Sigmoid colon (tissue), 7 donors: ENCODE results near the gene IRF7. TPM values are rescaled to one million over a fixed set of nuclear protein-coding genes. Genes with fewer than 3 reads are reported as not detected.

Source experiments
- DNase-seq: peaks from one replicate; pipeline ENCODE4 v3.0.0-alpha.2; 2019
- H3K27ac ChIP-seq, 4 donors: fragments of 200-600 bp; sonication (generic); one replicate each; pipeline ENCODE4 v1.5.1; 2016 to 2019; ENCODE audit warnings: mild to moderate bottlenecking in 1 of 4
- H3K27me3 ChIP-seq, 3 donors: fragments of 200-600 bp; sonication (generic); one replicate each; pipeline ENCODE4 v1.5.1; 2019; ENCODE audit warnings: mild to moderate bottlenecking in 1 of 3
- H3K36me3 ChIP-seq, 4 donors: fragments of 200-600 bp; sonication (generic); one replicate each; pipeline ENCODE4 v1.5.1; 2016 to 2019
- H3K4me1 ChIP-seq, 4 donors: fragments of 200-600 bp; sonication (generic); one replicate each; pipeline ENCODE4 v1.5.1; 2017 to 2019
- H3K4me3 ChIP-seq, 4 donors: fragments of 200-600 bp; sonication (generic); one replicate each; pipeline ENCODE4 v1.5.1; 2017 to 2019; ENCODE audit warnings: mild to moderate bottlenecking in 2 of 4, moderate library complexity in 1 of 4
- H3K9me3 ChIP-seq, 4 donors: fragments of 200-600 bp in 3 of 4; sonication (generic) in 3 of 4; one replicate each; pipeline versions ENCODE4 v1.5.1 to v1.6.1; 2013 to 2019
- CTCF ChIP-seq, 4 experiments: fragments of 450-650 bp in 3 of 4; fragments of 200-600 bp in 1 of 4; IDR thresholded peaks; one replicate each; pipeline ENCODE4 v1.5.1; 2016 to 2019; ENCODE audit warnings: antibody characterized with exemption in 4 of 4, mild to moderate bottlenecking in 3 of 4, moderate library complexity in 2 of 4
- EP300 ChIP-seq, 4 donors: sonication (generic); formaldehyde crosslinking; IDR thresholded peaks; one replicate each; pipeline ENCODE4 v1.6.1; 2017; ENCODE audit warnings: antibody characterized with exemption in 4 of 4
- POLR2A ChIP-seq, 2 donors: fragments of 450-650 bp; IDR thresholded peaks; one replicate each; pipeline ENCODE4 v1.6.1; 2016; ENCODE audit warnings: antibody characterized with exemption in 2 of 2, mild to moderate bottlenecking in 2 of 2, moderate library complexity in 2 of 2
- POLR2AphosphoS5 ChIP-seq, 4 donors: sonication (generic); formaldehyde crosslinking; IDR thresholded peaks; one replicate each; pipeline ENCODE4 v1.6.1; 2017; ENCODE audit warnings: antibody characterized with exemption in 4 of 4
- WGBS, 2 donors: extraction: QIAGEN DNeasy Blood & Tissue Kit; methylation state at CpG; one replicate each; pipeline ENCODE4 v1.1.7; 2013; 5-methylcytosine and 5-hydroxymethylcytosine counted together
- intact Hi-C: fragments of 100-400 bp; cut with DNase I; formaldehyde crosslinking; loops from one replicate; pipeline ENCODE4 v1.15.1; 2023
- polyA plus RNA-seq, 3 donors: library from polyadenylated mRNA; stranded (reverse); fragments of 200-250 nt; gene quantifications; one replicate each; pipeline ENCODE4 v1.2.3, GENCODE V29; 2013
- total RNA-seq, 4 donors: library from RNA; depleted of rRNA; stranded (reverse); fragments of >200 nt; gene quantifications; one replicate each; pipeline ENCODE4 v1.1.0, GENCODE V29; 2016
- donor health status: healthy with polysubstance abuse.
- donor health status: Bipolar disorder and iron deficiency.
- donor health status: healthy.

The IRF7 gene
- total and polyA plus RNA-seq, 7 donors, result 8.6 to 73.9 (median 16.1) TPM

GRCh38 chr11:579830-580601 lies 35.7 kb downstream of the IRF7 start:
- Histone ChIP-seq H3K9me3 (no peaks in the 10 kb centered on the region), H3K4me1 (peaks cover 0 to 45% (median 44%) of the 10 kb centered on the region in 4 donors), H3K27ac (no peak overlapping the region), H3K4me3 (no peak overlapping the region), H3K36me3 (peaks cover 0 to 37% (median 19%) of the 10 kb centered on the region in 4 donors), H3K27me3 (peaks cover 0 to 4% (median under 1%) of the 10 kb centered on the region in 3 donors)
- no peak for TF ChIP-seq EP300 (IDR thresholded peaks at IDR 0.05)
- intact Hi-C loops, result loop anchor here (5.0 kb wide), 2 partner anchors 37 to 117 kb away; partner anchors contain the start of genes DEAF1, IRF7 and TMEM80
- 84 to 90% methylated on average over 20 of the region's 20 CpGs for WGBS, 2 donors
- no peak for DNase-seq

GRCh38 chr11:578276-579035 lies 37.3 kb downstream of the IRF7 start:
- intact Hi-C loops, result loop anchor here (5.0 kb wide), 2 partner anchors 39 to 119 kb away; partner anchors contain the start of genes DEAF1, IRF7 and TMEM80
- Histone ChIP-seq H3K4me3 (no peak overlapping the region), H3K27me3 (peaks cover 0 to 12% (median 6%) of the 10 kb centered on the region in 3 donors), H3K27ac (no peak overlapping the region), H3K4me1 (peaks cover 0 to 56% (median 51%) of the 10 kb centered on the region in 4 donors), H3K9me3 (no peaks in the 10 kb centered on the region), H3K36me3 (peaks cover 0 to 21% (median 9%) of the 10 kb centered on the region in 4 donors)
- 53 to 70% methylated on average over 21 of the region's 21 CpGs for WGBS, 2 donors
- TF ChIP-seq POLR2AphosphoS5 (IDR thresholded peaks at IDR 0.05), result no peak
- no peak for DNase-seq

- intact Hi-C loops, result loop anchor here (5.0 kb wide), 2 partner anchors 40 to 120 kb away; partner anchors contain the start of genes DEAF1, IRF7 and TMEM80
- Histone ChIP-seq H3K9me3 (no peaks in the 10 kb centered on the region), H3K27me3 (peaks cover 0 to 12% (median 6%) of the 10 kb centered on the region in 3 donors), H3K27ac (peak overlapping the region in 1 of 4 donors; percentile 83), H3K4me1 (peaks cover 0 to 56% (median 51%) of the 10 kb centered on the region in 4 donors), H3K36me3 (peaks cover 0 to 12% (median 2%) of the 10 kb centered on the region in 4 donors), H3K4me3 (peak overlapping the region in 3 of 4 donors; percentile 76 to 90 (median 86))
- DNase-seq, result no peak
- WGBS, 2 donors, result 28 to 54% methylated on average over 6 of the region's 6 CpGs
- TF ChIP-seq EP300 (IDR thresholded peaks at IDR 0.05) (no peak), POLR2AphosphoS5 (IDR thresholded peaks at IDR 0.05) (no peak), POLR2A (IDR thresholded peaks at IDR 0.05) (no peak), CTCF (IDR thresholded peaks at IDR 0.05) (no peak)
Observed at GRCh38 chr11:577611-577894, 38.2 kb downstream of the IRF7 start.

GRCh38 chr11:576811-577610 lies 38.7 kb downstream of the IRF7 start:
- peaks cover 0 to 6% (median 0%) of the 10 kb centered on the region in 4 donors for H3K36me3 ChIP-seq
- H3K4me3 ChIP-seq, result peak overlapping the region; percentile 76 to 90 (median 83)
- no peak for TF ChIP-seq POLR2AphosphoS5 (IDR thresholded peaks at IDR 0.05)
- TF ChIP-seq POLR2A (IDR thresholded peaks at IDR 0.05), result no peak
- TF ChIP-seq EP300 (IDR thresholded peaks at IDR 0.05), result no peak
- no peak for TF ChIP-seq CTCF (IDR thresholded peaks at IDR 0.05)
- H3K9me3 ChIP-seq, result no peaks in the 10 kb centered on the region
- WGBS, 2 donors, result 3 to 4% methylated on average over 45 to 47 of the region's 48 CpGs
- no peak for DNase-seq
- H3K27me3 ChIP-seq, result peaks cover 0 to 12% (median 6%) of the 10 kb centered on the region in 3 donors
- intact Hi-C loops, result loop anchor here (5.0 kb wide), 2 partner anchors 40 to 120 kb away; partner anchors contain the start of genes DEAF1, IRF7 and TMEM80
- peak overlapping the region; percentile 83 to 94 (median 88) for H3K27ac ChIP-seq
- peaks cover 0 to 56% (median 51%) of the 10 kb centered on the region in 4 donors for H3K4me1 ChIP-seq
